K562 (cell line): ENCODE measurements around the gene CDKL1. TPM values are rescaled to one million over a fixed set of nuclear protein-coding genes. Genes with fewer than 3 reads are reported as not detected.

Experiments used
- ATAC-seq: fragments of 200-7000 bp; cut with Tn5 transposase; 3 replicates; pipeline ENCODE4 v1.9.1; 2020; ENCODE audit warnings: moderate library complexity
- BruUV-seq: library from RNA; stranded (reverse); fragments of 400-500 nt; replicated peaks from 2 replicates; lab custom pipeline; 2021; lab: Mats Ljungman, UMichigan
- CTCF ChIA-PET: fragments of 300-600 bp; formaldehyde crosslinking; extraction: SDS; loops from one replicate; lab custom pipeline; 2021; ENCODE audit warnings: low intra/inter-chr PET ratio; lab: Yijun Ruan, JAX
- POLR2A ChIA-PET: fragments of 300-600, 350-650 bp; sonication (Branson Sonifier 250); formaldehyde crosslinking; extraction: SDS; loops from one replicate; lab custom pipeline; 2021; ENCODE audit warnings: antibody characterized with exemption, inconsistent platforms; lab: Yijun Ruan, JAX
- DNase-seq, 4 experiments: peaks; one replicate each; pipeline versions ENCODE4 v3.0.0 to v3.0.0-alpha.2; 2011 to 2018; ENCODE audit warnings: low spot score in 3 of 4, mixed read lengths in 3 of 4; ENCODE audit errors: extremely low read depth in 1 of 4
- FAIRE-seq: peaks from 2 replicates; lab custom pipeline; 2011; peaks lifted over from hg19 to GRCh38; lab: Jason Lieb, UNC
- H2AFZ ChIP-seq: 2 replicates; pipeline ENCODE4 v1.6.0; 2011; ENCODE audit warnings: low read depth, low read length, control low read depth, inconsistent platforms
- H3K27ac ChIP-seq: fragments of 200-600 bp; 3 replicates; pipeline ENCODE4 v1.8.0; 2011; ENCODE audit warnings: low read depth, mild to moderate bottlenecking, control low read depth, inconsistent platforms, low read length, moderate library complexity, mixed read lengths; ENCODE audit errors: extremely low read depth
- H3K27me3 ChIP-seq, 2 experiments: fragments of 300-600 bp in 1 of 2; 2 replicates in 1 of 2; 3 replicates in 1 of 2; pipeline versions ENCODE4 v1.6.0 to v1.8.0; 2011; ENCODE audit warnings: inconsistent platforms in 2 of 2, low read length in 2 of 2, mild to moderate bottlenecking in 1 of 2, mixed read lengths in 1 of 2, moderate library complexity in 1 of 2; ENCODE audit not compliant: control insufficient read depth in 2 of 2, insufficient read depth in 2 of 2
- H3K36me3 ChIP-seq: fragments of 300-600 bp; 3 replicates; pipeline ENCODE4 v1.8.0; 2011; ENCODE audit warnings: mild to moderate bottlenecking, low read length, inconsistent platforms; ENCODE audit not compliant: control insufficient read depth, insufficient read depth
- H3K4me1 ChIP-seq, 2 experiments: fragments of 200-600 bp in 1 of 2; replicated peaks in 1 of 2; 2 replicates in 1 of 2; 3 replicates in 1 of 2; pipeline versions ENCODE4 v1.5.1 to v1.8.0; 2011; ENCODE audit warnings: inconsistent platforms in 2 of 2, low read length in 2 of 2, mild to moderate bottlenecking in 1 of 2, mixed read lengths in 1 of 2, moderate library complexity in 1 of 2; ENCODE audit not compliant: control insufficient read depth in 2 of 2, insufficient read depth in 2 of 2
- H3K4me2 ChIP-seq: 2 replicates; pipeline ENCODE4 v1.6.1; 2011; ENCODE audit warnings: low read length, control low read depth, inconsistent platforms, mixed read lengths; ENCODE audit not compliant: insufficient read depth
- H3K4me3 ChIP-seq: fragments of 200-600 bp; sonication (generic), shearing (Covaris generic); 2 replicates; pipeline ENCODE4 v1.5.1; 2016; ENCODE audit warnings: control low read depth, inconsistent platforms
- H3K79me2 ChIP-seq: fragments of 200-600 bp; 3 replicates; pipeline ENCODE4 v1.8.0; 2011; ENCODE audit warnings: low read length, inconsistent platforms; ENCODE audit not compliant: control insufficient read depth, insufficient read depth
- H3K9ac ChIP-seq, 2 experiments: 2 replicates each; pipeline versions ENCODE4 v1.6.0 to v1.6.1; 2011; ENCODE audit warnings: low read depth in 2 of 2, low read length in 2 of 2, control low read depth in 1 of 2, inconsistent platforms in 1 of 2, mild to moderate bottlenecking in 1 of 2, mixed read lengths in 1 of 2; ENCODE audit not compliant: insufficient read depth in 1 of 2
- H3K9me1 ChIP-seq: one replicate; pipeline ENCODE4 v1.6.0; 2011; ENCODE audit warnings: inconsistent platforms, mild to moderate bottlenecking, low read length, moderate library complexity; ENCODE audit not compliant: control insufficient read depth, insufficient read depth
- H3K9me3 ChIP-seq: replicated peaks from 2 replicates; pipeline ENCODE4 v1.5.1; 2011; ENCODE audit warnings: low read depth, low read length, inconsistent platforms; ENCODE audit not compliant: control insufficient read depth, insufficient read depth
- H4K20me1 ChIP-seq: replicated peaks from 2 replicates; pipeline ENCODE4 v1.6.1; 2011; ENCODE audit warnings: low read length, inconsistent platforms, mixed read lengths; ENCODE audit not compliant: control insufficient read depth, insufficient read depth
- FOXP1 ChIP-seq: sonication (generic); formaldehyde crosslinking; IDR thresholded peaks from 2 replicates; pipeline ENCODE4 v1.8.0; 2022; ENCODE audit warnings: mild to moderate bottlenecking, missing genetic modification reagents
- MEIS2 ChIP-seq: fragments of 450-650 bp; IDR thresholded peaks from 2 replicates; pipeline ENCODE4 v1.6.1; 2014; ENCODE audit warnings: mild to moderate bottlenecking; ENCODE audit not compliant: partially characterized antibody
- PKNOX1 ChIP-seq: fragments of 450-650 bp; IDR thresholded peaks from 2 replicates; pipeline ENCODE4 v1.6.1; 2016
- SOX6 ChIP-seq: fragments of 450-650 bp; IDR thresholded peaks from 2 replicates; pipeline ENCODE4 v1.6.1; 2014; ENCODE audit warnings: mild to moderate bottlenecking
- ZNF165 ChIP-seq: fragments of 250-450 bp; sonication (Bioruptor Pico); IDR thresholded peaks from 2 replicates; pipeline ENCODE4 v1.4.0; 2020; ENCODE audit warnings: borderline replicate concordance
- WGBS: fragments of 100-300 bp; shearing (Covaris generic); methylation state at CpG from one replicate; pipeline ENCODE4 v1.1.6; 2016; ENCODE audit warnings: low coverage, mixed read lengths; ENCODE audit not compliant: insufficient coverage; ENCODE audit errors: missing lambda C conversion rate; 5-methylcytosine and 5-hydroxymethylcytosine counted together
- in situ Hi-C: fragments of 300-500 bp; cut with MboI; formaldehyde crosslinking; loops from 4 replicates; pipeline ENCODE4 v1.15.0; 2018; ENCODE audit warnings: inconsistent platforms, mixed read lengths
- intact Hi-C: fragments of 100-400 bp; cut with micrococcal nuclease; formaldehyde crosslinking; loops from 2 replicates; pipeline ENCODE4 v1.14.2; 2022
- polyA plus RNA-seq, 8 experiments: library from polyadenylated mRNA; depleted of rRNA in 4 of 8; stranded (reverse) in 5 of 8; unstranded in 3 of 8; fragments of >200 nt; fragmentation: Nextera tagmentation in 2 of 8; fragmentation: Illumina TruSeq in 1 of 8; extraction: Ambion mirVana in 2 of 8; extraction: Trizol in 1 of 8; gene quantifications; 2 replicates each; pipeline versions ENCODE4 v1.2.1 to v1.2.3, GENCODE V29; 2011 to 2014; ENCODE audit warnings: inconsistent platforms in 1 of 8, missing spikeins in 1 of 8
- total RNA-seq, 7 experiments: library from RNA; depleted of rRNA in 6 of 7; stranded (reverse); fragments of >200 nt in 6 of 7; fragmentation: Illumina TruSeq in 2 of 7; extraction: Trizol in 2 of 7; gene quantifications; 2 replicates each; pipeline versions ENCODE4 v1.2.1 to v1.2.3, GENCODE V29; 2011 to 2021; ENCODE audit warnings: low replicate concordance in 1 of 7

Gene CDKL1
- total and polyA plus RNA-seq, 9 of the 15 experiments (the other 6 are each of a cell fraction or from before 2014, with no cell fraction given) = 2.3 to 35.0 (median 7.5) TPM

DNA sequence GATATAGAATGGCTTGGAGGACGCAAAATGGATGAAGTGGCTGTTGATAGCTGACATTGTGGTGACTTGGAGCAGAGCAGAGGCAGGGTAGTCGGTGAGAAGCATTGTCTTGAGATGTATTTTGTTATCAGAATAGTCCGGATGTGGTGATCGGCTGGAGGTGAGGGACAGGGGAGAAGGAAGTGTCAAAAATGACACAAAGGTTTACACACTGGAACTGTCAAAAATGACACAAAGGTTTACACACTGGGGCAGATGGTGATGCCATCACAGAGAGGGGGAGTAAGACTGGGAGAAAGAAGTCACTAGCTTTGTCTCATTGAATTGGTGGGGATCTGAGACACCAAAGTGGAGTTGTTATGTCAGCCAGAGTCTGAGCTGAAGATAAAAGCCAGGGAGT lies 30.1 kb downstream of the CDKL1 start:
- POLR2A ChIA-PET = interaction anchor here (0.7 to 1.0 kb wide), 3 partner anchors 14 to 23 kb away, joined by 3 read pairs; no protein-coding TSS in a partner anchor
- peak in 1 of 4 experiments; percentile 20 for DNase-seq
- no TSS peak for BruUV-seq
- FAIRE-seq = no peak
- CTCF ChIA-PET = no interaction called here
- Histone ChIP-seq H3K36me3 (no peaks in the 10 kb centered on the region), H3K79me2 (no peaks in the 10 kb centered on the region), H3K4me1 (peaks cover 10 to 11% of the 10 kb centered on the region in 2 experiments; a peak in 3 of 5 replicates), H2AFZ (peak overlapping the region; percentile 74), H4K20me1 (no peaks in the 10 kb centered on the region), H3K27me3 (no peaks in the 10 kb centered on the region), H3K4me3 (no peak overlapping the region), H3K9ac (no peak overlapping the region), H3K9me3 (no peaks in the 10 kb centered on the region), H3K9me1 (no peaks in the 10 kb centered on the region), H3K27ac (peak overlapping the region; percentile 48; the same call in 2 of the 3 replicates), H3K4me2 (peak overlapping the region; percentile 50)
- 27% methylated on average over 3 of the region's 4 CpGs for WGBS
- ATAC-seq = peak; percentile 54; the same call in 2 of the 3 replicates
- intact Hi-C loops = no loop called here
- TF ChIP-seq PKNOX1 (peak; percentile 36; the same call in 1 of the 2 replicates), ZNF165 (no peak), SOX6 (peak; percentile 21; the same call in 1 of the 2 replicates), MEIS2 (peak; percentile 5), FOXP1 (CRISPR knock-in tag) (no peak)
- in situ Hi-C loops = no loop called here
